NCI-H2227 treated with DMSO at 0.1 percent for 48 hours (cell line): Measurements from ENCODE around the gene RUBCN.
"Not testable (repeated sequence)": the region's sequence is repeated elsewhere in the genome, so short reads cannot be mapped to it uniquely, and the experiment has no call there.

Experiments
- DNase-seq: peaks from one replicate; lab custom pipeline; 2025; lab: John Stamatoyannopoulos, UW

RUBCN gene

DNA sequence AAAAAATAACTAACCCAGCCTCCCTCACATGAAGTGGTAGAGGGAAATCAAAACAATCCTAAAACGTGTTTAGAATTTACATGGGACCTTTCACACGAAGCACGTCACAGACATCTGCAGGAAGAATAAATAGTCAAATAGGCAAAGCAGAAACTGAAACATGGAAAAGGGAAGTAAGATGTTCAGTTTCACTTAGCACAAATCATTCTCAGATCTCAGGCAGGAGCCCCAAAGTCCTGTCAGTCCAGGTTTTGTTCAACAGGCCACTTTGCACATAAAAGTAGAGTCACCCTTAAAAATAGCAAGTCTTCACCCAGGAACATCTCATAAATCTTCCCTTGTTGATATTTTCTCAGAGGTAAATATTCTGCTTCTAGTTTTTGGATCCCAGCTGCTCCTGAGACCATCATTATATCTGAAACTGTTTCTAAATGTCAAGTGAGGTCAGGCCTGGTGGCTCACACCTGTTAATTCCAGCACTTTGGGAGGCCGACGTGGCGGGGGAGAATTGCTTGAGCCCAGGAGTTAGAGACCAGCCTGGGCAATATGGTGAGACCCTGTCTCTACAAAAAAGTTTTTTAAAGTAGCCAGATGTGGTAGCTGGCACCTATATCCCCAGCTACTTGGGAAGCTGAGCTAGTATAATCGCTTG is 1.9 kb downstream of the RUBCN start:
- no peak for DNase-seq

DNA sequence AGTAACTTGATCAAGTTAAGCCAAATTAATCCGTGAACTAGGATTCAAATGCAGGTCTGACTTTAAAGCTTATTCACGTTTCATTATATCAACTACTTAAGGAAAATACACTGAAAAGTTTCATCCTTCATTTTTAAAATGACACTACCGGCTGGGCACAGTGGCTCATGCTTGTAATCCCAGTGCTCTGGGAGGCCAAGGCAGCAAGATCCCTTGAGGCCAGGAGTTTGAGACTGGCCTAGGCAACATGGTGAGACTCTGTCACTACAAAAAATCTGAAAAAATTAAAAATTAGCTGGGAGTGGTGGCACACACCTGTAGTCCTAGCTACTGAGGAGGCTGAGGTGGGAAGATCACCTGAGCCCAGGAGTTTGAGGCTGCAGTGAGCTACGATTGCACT is 3.7 kb downstream of the RUBCN start:
- DNase-seq = no peak

DNA sequence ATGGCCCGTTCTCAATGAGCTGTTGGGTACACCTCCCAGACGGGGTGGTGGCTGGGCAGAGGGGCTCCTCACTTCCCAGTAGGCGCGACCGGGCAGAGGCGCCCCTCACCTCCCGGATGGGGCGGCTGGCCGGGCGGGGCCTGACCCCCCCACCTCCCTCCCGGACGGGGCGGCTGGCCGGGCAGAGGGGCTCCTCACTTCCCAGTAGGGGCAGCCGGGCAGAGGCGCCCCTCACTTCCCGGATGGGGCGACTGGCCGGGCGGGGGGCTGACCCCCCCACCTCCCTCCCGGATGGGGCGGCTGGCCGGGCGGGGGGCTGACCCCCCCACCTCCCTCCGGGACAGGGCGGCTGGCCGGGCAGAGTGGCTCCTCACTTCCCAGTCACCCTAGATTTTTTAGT is 5.2 kb downstream of the RUBCN start:
- not testable (repeated sequence) for DNase-seq

DNA sequence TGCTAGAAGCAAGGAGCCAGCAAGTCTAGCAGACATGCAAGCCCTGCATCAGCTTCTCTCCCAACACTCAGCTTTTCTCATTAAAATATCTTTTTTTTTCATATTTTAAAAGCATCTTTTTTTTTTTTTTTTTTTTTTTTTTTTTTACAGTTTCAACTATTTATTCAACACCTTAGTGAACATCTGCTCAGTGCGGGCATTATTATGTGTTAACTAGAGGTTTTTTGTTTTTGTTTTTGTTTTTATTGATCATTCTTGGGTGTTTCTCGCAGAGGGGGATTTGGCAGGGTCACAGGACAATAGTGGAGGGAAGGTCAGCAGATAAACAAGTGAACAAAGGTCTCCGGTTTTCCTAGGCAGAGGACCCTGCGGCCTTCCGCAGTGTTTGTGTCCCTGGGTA is 5.9 kb downstream of the RUBCN start:
- DNase-seq = not testable (repeated sequence)

DNA sequence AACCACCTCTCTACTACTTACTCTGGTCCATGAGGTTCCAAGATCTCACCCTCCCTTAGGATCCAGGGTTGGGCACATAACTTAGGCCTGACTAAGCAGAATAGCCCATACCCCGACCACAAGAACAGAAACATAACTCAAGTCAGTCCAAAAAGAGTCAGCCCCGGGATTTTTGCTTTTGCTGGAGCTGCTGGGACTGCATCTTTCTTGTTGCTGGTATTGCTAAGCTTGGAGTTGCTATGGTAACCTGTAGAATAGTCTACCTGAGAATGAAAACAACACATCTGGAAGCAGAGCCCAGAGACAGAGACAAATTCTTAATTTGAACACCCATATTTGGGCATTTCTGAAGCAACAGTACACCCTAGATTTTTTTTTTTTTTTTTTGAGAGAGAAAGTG is 6.5 kb downstream of the RUBCN start:
- no peak for DNase-seq

DNA sequence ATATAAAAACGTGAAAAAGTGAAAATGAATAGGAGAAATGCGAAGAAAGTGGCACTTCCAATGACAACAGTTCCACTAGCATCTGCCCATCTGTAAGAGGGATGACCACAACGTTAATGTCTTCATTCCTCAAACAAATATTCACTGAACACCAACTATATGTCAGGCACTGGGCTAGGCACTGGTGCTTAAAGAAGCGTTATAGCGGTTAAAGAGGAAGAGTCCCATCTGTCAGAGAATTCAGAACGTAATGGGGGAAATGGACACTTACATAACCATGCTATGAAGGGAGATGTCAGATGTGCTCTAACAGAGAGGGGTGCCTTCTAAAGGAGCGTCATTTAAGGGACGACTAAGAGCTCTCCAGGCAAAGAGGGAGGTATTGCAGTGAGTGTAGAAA is 8.2 kb downstream of the RUBCN start:
- DNase-seq = no peak

DNA sequence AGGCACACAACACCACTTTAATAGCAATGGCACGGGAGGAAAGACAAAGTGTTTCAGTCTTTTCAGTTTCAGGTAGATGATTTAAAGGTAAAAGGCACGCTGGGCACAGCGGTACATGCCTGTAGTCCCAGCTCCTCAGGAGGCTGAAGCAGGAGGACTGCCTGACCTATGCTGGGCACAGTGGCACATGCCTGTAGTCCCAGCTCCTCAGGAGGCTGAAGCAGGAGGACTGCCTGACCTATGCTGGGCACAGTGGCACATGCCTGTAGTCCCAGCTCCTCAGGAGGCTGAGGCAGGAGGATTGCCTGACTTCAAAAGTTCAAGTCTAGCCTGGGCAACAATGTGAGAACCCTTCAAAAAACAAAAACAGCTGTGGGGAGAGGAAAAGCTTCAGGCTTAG is 8.8 kb downstream of the RUBCN start:
- not testable (repeated sequence) for DNase-seq

DNA sequence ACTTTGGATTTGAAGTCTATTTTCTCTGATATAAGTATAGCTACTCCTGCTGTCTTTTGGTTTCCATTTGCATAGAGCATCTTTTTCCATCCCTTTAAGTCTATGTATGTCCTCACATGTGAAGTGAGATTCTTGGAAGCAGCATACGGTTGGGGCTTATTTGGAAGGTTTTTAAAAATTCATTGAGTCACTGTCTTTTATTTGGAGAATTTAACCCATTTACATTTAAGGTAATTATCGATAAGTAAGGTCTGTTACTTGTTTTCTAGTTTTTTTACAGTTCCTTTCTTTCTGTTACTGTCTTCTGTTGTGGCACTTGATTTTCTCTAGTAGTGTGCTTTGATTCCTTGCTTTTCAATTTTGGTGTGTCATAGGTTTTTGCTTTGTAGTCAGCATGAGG is 14.0 kb downstream of the RUBCN start:
- no peak for DNase-seq

DNA sequence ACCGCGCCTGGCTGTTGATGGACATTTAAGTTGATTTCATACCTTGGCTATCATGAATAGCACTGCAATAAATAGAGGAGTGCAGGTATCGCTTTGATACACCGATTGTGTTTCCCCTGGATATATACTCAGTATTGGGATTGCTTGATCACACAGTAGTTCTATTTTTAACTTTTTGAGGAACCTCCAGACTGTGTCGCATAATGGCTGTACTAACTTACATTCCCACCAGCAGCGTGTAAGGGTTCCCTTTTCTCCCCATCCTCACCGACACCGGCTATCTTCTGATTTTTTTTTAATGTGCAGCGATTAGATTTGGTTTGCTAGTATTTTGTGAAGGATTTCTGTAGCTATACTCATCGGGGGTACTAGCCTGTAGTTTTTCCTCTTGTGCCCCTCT is 16.0 kb downstream of the RUBCN start:
- DNase-seq = no peak

DNA sequence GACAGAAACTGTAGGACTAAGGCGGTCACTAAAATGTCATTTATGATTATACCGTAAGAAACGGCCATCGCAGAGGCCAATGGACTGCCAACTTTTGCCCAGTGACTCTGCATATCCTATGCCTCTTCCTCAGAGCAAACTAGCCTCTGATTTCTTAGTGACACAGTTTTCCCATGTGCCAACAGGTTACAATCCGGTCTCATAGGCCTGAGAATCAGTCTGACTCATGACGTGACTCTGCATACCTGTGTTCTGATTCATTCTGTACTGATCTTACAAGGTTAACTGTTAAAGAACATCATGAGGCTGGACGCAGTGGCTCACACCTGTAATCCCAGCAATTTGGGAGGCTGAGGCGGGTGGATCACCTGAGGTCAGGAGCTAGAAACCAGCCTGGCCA is 17.8 kb downstream of the RUBCN start:
- DNase-seq = no peak

DNA sequence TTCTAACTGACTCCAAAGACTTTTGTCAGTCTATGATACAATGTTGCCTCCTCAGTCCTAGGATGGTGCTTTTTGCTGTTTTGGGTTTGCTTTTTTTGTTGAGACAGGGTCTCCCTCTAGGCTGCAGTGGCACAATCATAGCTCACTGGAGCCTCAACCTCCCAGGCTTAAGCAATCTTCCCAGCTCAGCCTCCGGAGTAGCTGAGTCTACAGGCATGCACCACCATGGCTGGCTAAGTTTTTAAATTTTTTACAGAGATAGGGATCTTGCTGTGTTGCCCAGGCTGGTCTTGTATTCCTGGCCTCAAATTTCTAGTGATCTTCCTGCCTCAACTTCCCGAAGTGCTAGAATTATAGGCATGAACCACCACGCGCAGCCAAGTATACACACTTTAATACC is 22.5 kb downstream of the RUBCN start:
- no peak for DNase-seq

DNA sequence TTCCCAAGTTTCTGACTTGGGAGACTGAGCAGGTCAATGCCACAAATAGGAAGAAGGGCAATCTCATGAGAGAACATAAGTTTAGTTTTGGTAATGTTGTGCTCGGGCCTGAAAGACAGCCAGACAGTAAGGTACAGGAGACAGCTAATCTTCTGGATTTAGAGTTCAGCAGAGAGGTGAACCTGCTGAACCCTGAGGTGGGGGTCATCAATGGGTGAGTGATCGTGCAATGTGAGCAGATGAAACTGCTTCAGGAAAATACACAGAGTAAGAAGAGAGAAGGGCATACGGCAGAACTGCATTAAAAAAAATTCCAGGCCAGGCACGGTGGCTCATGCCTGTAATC is 23.3 kb downstream of the RUBCN start:
- no peak for DNase-seq

DNA sequence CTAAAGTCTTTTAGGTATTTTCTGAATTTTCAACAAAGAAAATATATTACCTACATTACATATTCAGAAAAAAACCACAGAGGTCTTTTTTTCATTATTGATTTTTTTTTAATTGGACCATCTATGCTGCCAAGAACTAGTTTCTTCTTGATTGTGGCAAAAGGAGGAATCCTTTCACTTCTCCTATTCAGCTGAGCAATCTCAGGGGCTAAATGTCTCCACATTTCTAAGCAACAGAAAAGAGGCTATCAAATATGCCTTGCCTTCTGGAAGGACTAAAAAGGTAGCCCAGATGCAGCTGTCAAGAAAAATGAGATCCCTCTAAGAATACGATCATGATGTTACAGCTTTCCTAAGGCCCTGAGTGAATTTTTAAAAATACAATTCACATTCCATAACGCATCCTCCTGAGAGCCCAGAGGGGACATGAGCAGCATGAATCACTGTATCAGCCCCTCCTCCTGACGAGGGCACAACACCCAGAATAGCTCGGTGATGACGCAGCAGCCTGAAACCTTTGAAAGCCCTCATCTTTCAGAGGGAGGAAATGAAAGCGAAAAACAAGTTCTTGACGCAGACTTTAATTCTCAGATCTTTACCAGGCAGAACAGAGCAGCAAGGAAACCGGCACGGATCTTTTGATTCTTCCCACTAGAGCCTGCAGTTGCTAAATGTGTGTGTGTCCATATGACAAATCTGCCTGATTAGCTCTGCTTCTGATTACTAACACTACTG is 24.6 kb downstream of the RUBCN start:
- DNase-seq = peak; percentile 76

DNA sequence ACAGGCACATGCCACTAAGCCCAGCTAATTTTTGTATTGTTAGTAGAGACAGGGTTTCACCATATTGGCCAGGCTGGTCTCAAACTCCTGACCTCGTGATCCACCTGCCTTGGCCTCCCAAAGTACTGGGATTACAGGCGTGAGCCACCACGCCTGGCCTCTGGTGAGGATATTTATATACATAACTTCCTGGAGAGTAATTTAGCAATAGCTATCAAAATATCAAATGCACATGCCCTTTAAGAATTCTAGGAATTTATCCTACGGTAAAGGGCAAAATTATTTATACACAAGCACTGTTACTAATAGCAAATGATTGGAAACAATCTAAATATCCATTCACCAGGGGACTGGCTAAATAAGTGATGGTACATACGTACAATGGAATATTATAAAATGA is 25.7 kb downstream of the RUBCN start:
- not testable (repeated sequence) for DNase-seq

DNA sequence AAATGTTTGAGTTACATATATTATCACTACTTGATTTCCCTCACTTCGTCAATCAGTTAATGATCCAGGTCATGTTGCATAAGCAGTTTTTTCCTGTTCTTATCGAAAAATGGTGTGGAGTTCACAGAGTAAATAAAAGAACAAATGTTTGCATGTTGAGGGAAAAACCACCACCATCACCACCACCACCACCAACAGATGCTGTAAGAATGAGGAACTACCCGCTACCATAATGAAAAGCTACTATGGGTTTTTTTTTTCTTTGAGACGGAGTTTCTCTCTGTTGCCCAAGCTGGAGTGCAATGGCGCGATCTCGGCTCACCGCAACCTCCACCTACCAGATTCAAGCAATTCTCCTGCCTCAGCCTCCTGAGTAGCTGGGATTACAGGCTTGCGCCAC is 27.6 kb downstream of the RUBCN start:
- DNase-seq = no peak

DNA sequence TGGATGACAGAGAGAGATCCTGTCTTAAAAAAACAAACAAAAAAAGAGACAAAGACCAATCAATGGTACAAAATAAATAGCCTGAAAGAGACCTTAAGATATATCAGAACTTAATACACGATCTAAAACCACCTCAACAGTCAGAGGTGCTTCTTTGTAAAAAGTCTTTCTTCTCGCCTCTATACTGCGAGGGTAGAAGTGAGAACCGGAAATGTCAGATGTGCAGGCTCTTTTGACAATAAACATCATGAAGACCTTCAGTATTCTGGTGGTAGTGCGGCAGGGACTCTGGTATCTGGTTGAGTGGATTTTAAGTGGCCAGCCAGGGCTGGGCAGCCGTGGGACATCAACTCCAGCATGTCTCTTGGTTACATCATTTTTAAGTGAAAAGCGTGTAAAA is 30.0 kb downstream of the RUBCN start:
- DNase-seq = no peak

DNA sequence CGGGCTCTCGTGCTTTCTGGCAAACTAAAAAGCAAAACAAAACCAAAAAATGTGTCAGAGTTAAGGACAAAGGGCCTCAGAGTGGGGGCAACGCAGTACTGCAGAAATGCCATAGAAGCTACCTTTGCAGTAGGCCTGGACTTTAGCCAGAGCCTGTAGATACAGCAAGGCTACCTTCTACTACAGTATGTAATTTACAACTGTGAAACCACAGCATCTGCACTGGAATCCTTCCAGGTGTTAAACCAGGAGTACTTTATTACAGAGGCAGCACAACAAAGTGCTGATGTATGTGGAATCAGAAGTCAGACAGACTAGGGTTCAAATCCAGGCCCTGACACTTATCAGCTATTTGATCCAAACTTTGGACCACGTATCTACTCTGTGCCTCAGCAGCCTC is 34.9 kb downstream of the RUBCN start:
- no peak for DNase-seq

DNA sequence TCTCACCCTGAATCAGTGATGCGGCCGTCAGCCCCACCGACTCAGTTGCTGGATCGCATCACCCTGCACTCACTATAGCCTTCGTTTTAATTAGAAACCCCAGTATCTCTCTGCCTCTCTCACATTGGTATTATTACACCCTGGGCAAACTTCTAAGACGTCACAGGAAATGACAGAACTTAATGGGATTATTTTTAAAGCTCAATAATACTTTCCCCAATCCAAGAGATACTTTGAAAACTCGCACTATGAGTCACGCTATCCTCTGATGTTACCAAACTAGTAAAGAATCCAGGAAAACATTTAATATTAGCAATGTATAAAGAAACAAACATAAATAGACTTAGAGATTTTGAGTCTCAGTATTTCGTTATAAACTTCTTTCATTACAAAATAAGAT is 36.6 kb downstream of the RUBCN start:
- no peak for DNase-seq

DNA sequence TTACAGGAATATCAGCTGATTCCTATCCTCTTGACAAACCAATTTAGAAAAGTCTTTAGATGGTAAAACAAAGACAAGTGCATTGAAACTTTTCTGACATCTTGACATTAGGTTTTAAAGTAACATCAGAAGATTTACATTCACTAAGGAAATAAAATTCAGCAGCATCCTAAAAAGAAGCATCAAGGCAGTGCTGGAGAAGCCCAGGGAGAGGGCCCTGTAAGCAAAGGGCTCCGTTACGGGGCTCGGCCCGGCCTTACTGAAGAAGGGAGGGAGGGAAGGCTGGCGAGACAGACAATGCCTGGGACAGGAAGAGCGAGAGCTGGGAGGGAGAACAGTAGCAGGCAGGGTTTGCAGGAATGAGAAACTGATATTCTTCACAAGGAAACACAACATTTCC is 39.3 kb downstream of the RUBCN start:
- no peak for DNase-seq

DNA sequence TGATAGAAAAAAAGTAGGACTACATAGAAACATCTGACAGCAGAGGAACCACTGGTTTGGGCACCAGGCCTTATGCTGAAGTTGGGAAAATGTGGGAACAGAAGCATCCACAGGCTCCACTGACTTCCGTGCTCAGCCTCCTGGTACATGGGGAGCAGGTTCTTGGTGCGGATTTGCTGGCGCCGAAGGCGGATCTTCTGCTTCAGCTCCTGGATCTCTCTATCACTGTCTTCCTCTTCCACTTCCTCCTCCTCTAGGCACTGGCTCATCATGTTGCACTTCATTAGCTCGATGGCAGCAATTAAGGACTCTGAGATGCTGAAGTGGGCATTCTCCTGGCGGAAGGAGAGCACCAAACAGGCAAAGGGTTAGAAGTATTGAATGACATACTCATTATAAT is 42.5 kb downstream of the RUBCN start:
- no peak for DNase-seq

DNA sequence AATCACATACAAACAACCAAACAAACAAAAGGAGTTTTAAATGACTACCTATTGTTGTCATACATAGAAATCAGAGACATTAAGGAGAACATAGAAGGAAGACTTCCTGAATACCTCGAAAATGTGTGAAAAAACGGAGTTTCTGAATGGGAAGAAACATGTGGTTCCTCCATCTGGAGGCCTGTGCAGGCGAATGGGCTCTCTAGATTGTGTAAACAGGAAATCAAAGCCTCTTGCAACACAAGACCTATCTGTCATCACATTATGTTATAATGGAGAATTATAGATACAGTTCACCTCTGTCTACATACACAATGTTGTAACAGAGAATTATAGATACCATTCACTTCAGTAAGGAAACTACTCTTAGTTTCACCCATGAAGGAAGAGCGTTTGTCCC is 44.1 kb downstream of the RUBCN start:
- no peak for DNase-seq

DNA sequence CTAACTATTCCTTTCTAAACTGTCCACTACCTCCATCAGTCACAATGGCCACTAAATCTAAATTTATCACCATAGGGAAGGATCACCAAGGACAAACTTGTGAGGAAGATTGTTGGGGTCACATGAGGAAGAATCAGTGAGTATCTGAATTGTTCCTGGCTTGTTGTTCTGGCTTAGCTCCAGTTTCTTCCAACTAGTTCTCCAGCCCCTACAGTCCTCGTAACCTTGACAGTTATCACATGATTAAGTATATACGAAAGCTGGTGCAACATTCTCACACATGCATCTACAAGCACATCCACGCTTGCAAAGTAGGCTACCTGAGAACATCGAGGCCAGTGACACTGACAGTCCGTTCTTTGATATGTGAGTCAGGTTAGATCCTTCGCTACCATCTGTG is 46.0 kb downstream of the RUBCN start:
- no peak for DNase-seq

DNA sequence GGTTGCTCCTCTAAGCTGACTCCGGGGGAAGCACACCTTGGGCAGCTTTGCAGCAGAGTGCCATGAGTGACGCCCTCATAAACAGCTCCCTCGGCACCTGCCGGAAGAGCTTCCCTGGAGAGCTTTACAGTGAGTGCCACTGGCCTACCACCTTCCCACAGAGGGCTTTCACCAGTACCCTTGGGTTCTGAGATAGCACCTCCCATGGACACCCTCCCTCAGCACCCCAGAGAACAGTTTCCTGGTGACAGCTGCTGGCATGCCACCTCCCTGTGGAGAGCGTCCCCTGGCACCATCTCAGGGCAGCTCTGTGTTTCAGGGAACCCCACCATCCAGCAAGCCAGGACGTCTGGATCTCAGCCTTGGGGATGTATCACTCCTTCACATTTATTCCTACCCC is 49.1 kb downstream of the RUBCN start:
- DNase-seq = no peak

DNA sequence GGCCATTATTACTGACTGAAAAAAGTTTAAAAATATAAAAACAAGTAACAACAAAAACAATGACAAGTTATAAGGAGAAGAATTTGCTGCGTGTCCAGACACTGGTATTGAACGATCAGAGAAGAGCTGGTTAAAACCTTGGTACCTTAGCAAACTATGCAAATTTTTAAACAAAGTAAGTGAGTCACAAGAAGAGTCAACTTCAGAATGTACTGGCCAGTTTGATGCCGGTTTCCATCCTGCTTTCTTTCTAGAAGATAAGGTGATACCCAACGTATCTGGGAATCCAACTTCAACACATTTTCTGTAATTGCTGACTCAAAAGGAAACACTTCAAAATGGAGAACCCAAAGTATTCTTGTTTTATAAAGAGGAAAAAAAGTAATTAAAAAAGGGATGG is 49.8 kb downstream of the RUBCN start:
- no peak for DNase-seq
